Smooth muscle cell (in vitro differentiated cells): ENCODE measurements around the gene SPRY2. TPM values are rescaled to one million over a fixed set of nuclear protein-coding genes. Genes with fewer than 3 reads are reported as not detected.

ENCODE experiments used
- DNase-seq: peaks from one replicate; lab custom pipeline; 2025; ENCODE audit not compliant: unreplicated experiment; lab: John Stamatoyannopoulos, UW
- H2AFZ ChIP-seq: fragments of 200-600 bp; sonication (generic); 2 replicates; pipeline ENCODE4 v1.6.0; 2016; ENCODE audit warnings: antibody characterized with exemption, low read depth, mild to moderate bottlenecking
- H3F3A ChIP-seq: fragments of 200-600 bp; sonication (generic); 2 replicates; pipeline ENCODE4 v1.6.0; 2017; ENCODE audit warnings: antibody characterized with exemption, low read depth
- H3K27ac ChIP-seq: fragments of 200-600 bp; sonication (generic); 2 replicates; pipeline ENCODE4 v1.5.1; 2016; ENCODE audit warnings: low read depth, mild to moderate bottlenecking
- H3K27me3 ChIP-seq: fragments of 200-600 bp; sonication (generic); 2 replicates; pipeline ENCODE4 v1.6.1; 2016; ENCODE audit warnings: low read depth, mild to moderate bottlenecking
- H3K36me3 ChIP-seq: fragments of 200-600 bp; sonication (generic); 2 replicates; pipeline ENCODE4 v1.5.1; 2016; ENCODE audit warnings: low read depth
- H3K4me1 ChIP-seq: fragments of 200-600 bp; sonication (generic); 2 replicates; pipeline ENCODE4 v1.5.1; 2016; ENCODE audit warnings: low read depth
- H3K4me2 ChIP-seq: fragments of 200-600 bp; sonication (generic); 2 replicates; pipeline ENCODE4 v1.6.0; 2016; ENCODE audit warnings: mild to moderate bottlenecking
- H3K4me3 ChIP-seq: fragments of 200-600 bp; sonication (generic); 2 replicates; pipeline ENCODE4 v1.5.1; 2016; ENCODE audit warnings: mild to moderate bottlenecking
- H3K79me2 ChIP-seq: fragments of 200-600 bp; sonication (generic); 2 replicates; pipeline ENCODE4 v1.6.0; 2016; ENCODE audit warnings: low read depth, mild to moderate bottlenecking
- H3K9ac ChIP-seq: fragments of 200-600 bp; sonication (generic); 2 replicates; pipeline ENCODE4 v1.6.0; 2016; ENCODE audit warnings: low read depth
- H3K9me3 ChIP-seq: fragments of 200-600 bp; sonication (generic); replicated peaks from 2 replicates; pipeline ENCODE4 v1.5.1; 2016; ENCODE audit warnings: low read depth
- H4K20me1 ChIP-seq: fragments of 200-600 bp; sonication (generic); 2 replicates; pipeline ENCODE4 v1.6.0; 2016; ENCODE audit warnings: low read depth
- CTCF ChIP-seq: fragments of 200-600 bp; sonication (generic); IDR thresholded peaks from 2 replicates; pipeline ENCODE4 v1.5.1; 2017; ENCODE audit warnings: borderline replicate concordance, mild to moderate bottlenecking, antibody characterized with exemption; ENCODE audit not compliant: insufficient read depth, poor library complexity, severe bottlenecking
- WGBS: methylation state at CpG from one replicate; pipeline ENCODE4 v1.1.7; 2016; ENCODE audit warnings: low lambda C conversion rate; 5-methylcytosine and 5-hydroxymethylcytosine counted together
- polyA plus RNA-seq: library from polyadenylated mRNA; unstranded; fragments of >200 nt; fragmentation: Nextera tagmentation; extraction: Ambion mirVana; gene quantifications from 2 replicates; pipeline ENCODE4 v1.2.1, GENCODE V29; 2016
- total RNA-seq: library from RNA; depleted of rRNA; stranded (reverse); fragments of >200 nt; gene quantifications from 2 replicates; pipeline ENCODE4 v1.2.3, GENCODE V29; 2014

The SPRY2 gene
- total and polyA plus RNA-seq, 2 experiments from 2014 or later = 92.6 to 154 TPM

- no peak overlapping the region for H2AFZ ChIP-seq
- no peak overlapping the region for H3K27ac ChIP-seq
- no peak overlapping the region for H3K4me2 ChIP-seq
- H3K4me1 ChIP-seq = no peaks in the 10 kb centered on the region
- H3K79me2 ChIP-seq = no peaks in the 10 kb centered on the region
- H3K36me3 ChIP-seq = no peaks in the 10 kb centered on the region
- no peak overlapping the region for H3K9ac ChIP-seq
- no peaks in the 10 kb centered on the region for H3K27me3 ChIP-seq
- no peaks in the 10 kb centered on the region for H3F3A ChIP-seq
- TF ChIP-seq CTCF = no peak
- H4K20me1 ChIP-seq = no peaks in the 10 kb centered on the region
- 89% methylated on average over 3 of the region's 3 CpGs for WGBS
- H3K4me3 ChIP-seq = no peak overlapping the region
- no peaks in the 10 kb centered on the region for H3K9me3 ChIP-seq
- DNase-seq = no peak
Measured at GRCh38 chr13:80312967-80313366, 28.0 kb downstream of the SPRY2 start.

GRCh38 chr13:80312012-80312704 lies 28.8 kb downstream of the SPRY2 start:
- Histone ChIP-seq H3K27ac (no peak overlapping the region), H4K20me1 (no peaks in the 10 kb centered on the region), H3K4me3 (no peak overlapping the region), H3F3A (no peaks in the 10 kb centered on the region), H3K9ac (no peak overlapping the region), H3K4me2 (no peak overlapping the region), H3K79me2 (no peaks in the 10 kb centered on the region), H2AFZ (no peak overlapping the region), H3K36me3 (no peaks in the 10 kb centered on the region), H3K4me1 (no peaks in the 10 kb centered on the region), H3K27me3 (no peaks in the 10 kb centered on the region), H3K9me3 (no peaks in the 10 kb centered on the region)
- DNase-seq = no peak
- no peak for TF ChIP-seq CTCF
- 91% methylated on average over 5 of the region's 5 CpGs for WGBS

- Histone ChIP-seq H4K20me1 (no peaks in the 10 kb centered on the region), H3K79me2 (no peaks in the 10 kb centered on the region), H2AFZ (no peak overlapping the region), H3K4me3 (no peak overlapping the region), H3K4me2 (no peak overlapping the region), H3F3A (no peaks in the 10 kb centered on the region), H3K27me3 (no peaks in the 10 kb centered on the region), H3K36me3 (no peaks in the 10 kb centered on the region), H3K4me1 (no peaks in the 10 kb centered on the region), H3K27ac (no peak overlapping the region), H3K9ac (no peak overlapping the region), H3K9me3 (no peaks in the 10 kb centered on the region)
- TF ChIP-seq CTCF = no peak
- WGBS = 92% methylated on average over 2 of the region's 3 CpGs
- DNase-seq = no peak
Measured at GRCh38 chr13:80309926-80310325, 31.0 kb downstream of the SPRY2 start.

GRCh38 chr13:80307401-80307987 lies 33.4 kb downstream of the SPRY2 start:
- Histone ChIP-seq H2AFZ (no peak overlapping the region), H3K79me2 (no peaks in the 10 kb centered on the region)

More at GRCh38 chr13:80307401-80307987, 33.4 kb downstream of the SPRY2 start:
- no peaks in the 10 kb centered on the region for H3K9me3 ChIP-seq
- H3K4me1 ChIP-seq = no peaks in the 10 kb centered on the region
- H3K27me3 ChIP-seq = no peaks in the 10 kb centered on the region
- 74% methylated on average over 9 of the region's 9 CpGs for WGBS
- H3K4me3 ChIP-seq = no peak overlapping the region
- no peak overlapping the region for H3K27ac ChIP-seq
- H3K36me3 ChIP-seq = no peaks in the 10 kb centered on the region
- no peak for DNase-seq
- H4K20me1 ChIP-seq = no peaks in the 10 kb centered on the region
- H3K9ac ChIP-seq = no peak overlapping the region
- no peak for TF ChIP-seq CTCF
- H3K4me2 ChIP-seq = no peak overlapping the region
- no peaks in the 10 kb centered on the region for H3F3A ChIP-seq
